D341Med (cell line): Measurements from ENCODE around the gene MRRF.
"Not testable (repeated sequence)": the region's sequence is repeated elsewhere in the genome, so short reads cannot be mapped to it uniquely, and the experiment has no call there.

Source experiments
- DNase-seq: peaks from one replicate; pipeline ENCODE4 v3.0.0; 2012; ENCODE audit warnings: low spot score

The MRRF gene

DNA sequence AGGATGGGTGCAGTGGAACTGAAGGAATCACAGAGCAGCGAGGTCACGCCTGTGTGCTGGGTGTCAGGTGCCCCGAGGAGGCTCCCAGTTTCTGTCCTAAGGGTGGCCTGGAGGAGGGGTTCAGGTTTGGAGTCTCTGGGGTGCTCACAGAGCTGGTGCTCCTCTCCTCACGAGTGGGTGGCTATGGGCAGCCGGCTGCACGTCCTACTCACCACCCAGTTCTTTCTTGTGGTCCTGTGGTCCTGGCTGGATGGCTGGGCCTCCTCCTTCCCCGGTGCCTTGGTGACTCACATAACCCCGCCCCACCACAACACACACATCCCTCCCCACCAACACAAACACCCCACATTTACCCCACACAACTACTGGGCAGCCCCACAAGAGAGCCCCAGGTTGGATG is 96.2 kb downstream of the MRRF start:
- no peak for DNase-seq

- DNase-seq: not testable (repeated sequence)
Measured at GRCh38 chr9:122363131-122363530, 98.4 kb downstream of the MRRF start.

DNA sequence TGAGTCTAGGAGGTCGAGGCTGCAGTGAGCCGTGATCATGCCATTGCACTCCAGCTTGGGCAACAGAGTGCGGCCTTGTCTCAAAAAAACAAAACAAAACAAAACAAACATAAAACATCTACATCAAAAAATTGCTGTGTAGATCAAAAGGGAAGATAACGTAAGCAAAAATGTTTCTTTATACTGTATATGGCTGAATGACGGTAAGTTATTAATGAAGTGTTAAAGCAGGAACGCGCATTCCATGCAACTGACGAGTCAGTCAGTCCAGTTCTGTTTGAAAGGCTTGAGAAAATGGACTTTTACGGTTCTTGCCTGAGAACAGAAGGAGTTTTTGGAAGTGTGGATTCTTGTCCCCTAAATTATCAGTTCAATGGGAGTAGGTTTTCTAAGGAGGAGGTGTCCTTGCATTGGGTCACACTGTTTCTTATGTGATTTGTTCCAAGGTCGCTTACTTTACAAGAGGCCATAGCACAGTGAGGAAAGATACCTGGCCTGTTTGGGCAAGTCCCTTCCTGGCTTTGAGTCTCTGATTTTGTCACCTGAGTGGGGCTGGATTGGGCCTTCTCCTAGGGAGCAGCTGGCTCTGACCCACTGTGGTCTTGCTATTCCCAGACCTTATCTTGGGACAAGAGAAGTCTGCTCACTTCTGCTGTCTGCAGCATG is 99.6 kb downstream of the MRRF start:
- DNase-seq: no peak

DNA sequence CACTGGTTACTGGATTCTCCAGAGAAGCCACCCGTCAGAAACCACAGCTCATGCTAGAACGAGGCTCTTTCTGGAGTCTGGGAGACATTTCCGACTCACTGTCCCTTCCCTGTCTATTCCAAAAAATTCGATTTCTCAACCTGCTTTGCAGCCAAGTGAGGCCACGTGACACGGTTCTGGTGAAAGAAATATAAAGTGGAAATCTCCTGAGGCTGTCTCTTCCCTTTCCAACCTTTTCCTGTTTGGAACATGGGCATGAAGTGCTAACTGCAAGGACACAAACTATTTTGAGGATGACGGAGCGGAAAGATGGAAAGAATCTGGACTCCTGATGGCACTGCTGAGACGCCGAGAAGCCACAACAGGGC is 100.1 kb downstream of the MRRF start:
- no peak for DNase-seq

GRCh38 chr9:122366074-122366660 is 101.5 kb downstream of the MRRF start:
- DNase-seq: no peak

DNA sequence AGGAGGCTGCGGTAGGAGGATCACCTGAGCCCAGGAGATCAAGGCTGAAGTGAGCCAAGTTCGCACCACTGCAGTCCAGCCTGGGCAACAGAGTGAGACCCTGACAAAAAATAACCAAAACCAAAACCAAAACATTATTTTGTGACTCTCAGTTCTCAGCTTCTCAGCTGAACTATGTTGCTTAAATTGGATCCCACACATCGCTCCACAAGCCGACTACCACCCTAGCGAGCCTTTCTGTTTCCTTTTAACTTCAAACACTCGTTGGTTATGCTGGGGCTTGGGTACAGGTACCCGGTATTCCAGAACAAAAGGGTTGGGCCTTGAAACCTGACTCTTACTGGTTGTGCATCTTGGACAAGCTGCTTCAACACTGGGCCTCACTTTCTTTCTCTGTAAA is 102.4 kb downstream of the MRRF start:
- no peak for DNase-seq

DNA sequence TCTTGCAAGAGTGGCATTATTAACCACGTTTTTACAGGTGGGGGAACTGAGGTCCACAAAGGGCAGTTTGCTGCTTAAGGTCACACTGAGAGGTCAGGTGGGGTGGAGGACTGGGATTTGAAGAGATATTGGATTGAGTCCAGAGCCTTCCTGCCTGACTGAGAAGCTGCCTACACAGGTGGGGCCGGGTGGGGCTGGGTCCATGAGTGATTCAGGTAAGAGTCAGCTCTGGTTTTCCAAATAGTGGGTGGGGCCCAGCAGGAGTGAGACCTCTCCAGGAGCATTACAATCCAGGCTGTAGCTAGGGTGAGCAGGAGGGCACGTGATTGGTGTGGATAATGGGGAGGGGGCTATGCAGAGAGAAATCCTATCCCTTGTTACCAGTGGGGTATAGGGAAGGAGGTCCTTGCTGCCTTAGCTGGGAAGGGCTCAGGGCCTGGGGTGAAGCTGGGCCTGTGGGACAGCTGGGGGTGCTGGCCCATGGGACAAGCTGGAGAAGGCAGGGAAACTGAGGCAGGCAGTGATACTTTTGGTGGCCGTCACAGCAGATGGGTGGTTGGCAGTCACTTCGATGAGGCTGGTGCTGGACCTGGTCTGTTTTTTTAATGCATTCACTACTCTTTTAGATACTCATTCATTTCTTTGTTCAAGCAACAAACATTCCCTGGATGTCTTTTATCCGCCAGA is 103.2 kb downstream of the MRRF start:
- no peak for DNase-seq

- no peak for DNase-seq
Measured at GRCh38 chr9:122368642-122369041, 104.0 kb downstream of the MRRF start.

GRCh38 chr9:122370303-122370702 is 105.6 kb downstream of the MRRF start:
- DNase-seq: no peak

DNA sequence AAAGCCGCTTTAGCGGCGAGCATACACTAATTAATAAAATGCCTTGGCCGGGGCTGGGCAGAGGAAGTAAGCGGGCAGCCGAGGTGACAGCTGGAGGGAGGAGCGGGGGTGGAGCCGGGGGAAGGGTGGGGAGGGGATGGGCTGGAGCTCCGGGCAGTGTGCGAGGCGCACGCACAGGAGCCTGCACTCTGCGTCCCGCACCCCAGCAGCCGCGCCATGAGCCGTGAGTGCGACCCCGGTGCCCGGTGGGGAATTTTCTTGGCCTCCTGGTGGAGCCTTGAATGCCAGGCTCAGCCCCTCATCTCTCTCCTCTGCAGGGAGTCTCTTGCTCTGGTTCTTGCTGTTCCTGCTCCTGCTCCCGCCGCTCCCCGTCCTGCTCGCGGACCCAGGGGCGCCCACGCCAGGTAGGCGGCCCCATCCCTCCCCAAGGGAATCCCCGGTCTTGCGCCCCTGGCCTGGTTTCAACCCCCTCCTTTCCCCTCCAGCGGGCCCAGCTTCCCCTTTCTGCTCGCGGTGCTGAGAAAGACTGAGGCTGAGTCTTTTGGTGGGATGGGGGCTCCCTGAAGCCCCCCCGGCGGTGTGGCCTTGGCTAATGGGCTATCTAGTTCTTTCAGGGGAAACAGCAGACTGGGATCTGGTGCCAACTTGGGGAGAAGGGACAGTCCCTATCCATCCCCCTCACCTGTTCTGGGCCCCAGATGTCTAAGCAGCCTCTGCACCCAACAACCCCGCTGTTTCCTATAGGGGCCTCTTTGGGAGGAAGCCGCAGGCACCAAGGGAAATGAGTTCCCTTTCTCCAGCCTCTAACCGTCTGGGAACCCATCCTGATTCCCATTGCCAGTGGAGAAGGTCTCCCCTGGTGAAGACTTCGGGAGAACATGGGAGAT is 106.4 kb downstream of the MRRF start, which contains the start of gene PTGS1:
PTGS1 (plus strand) TSS at position 156 of the 887 bp plus-strand sequence; CDS start at position 217, 61 bp downstream.
- peak; percentile 81 for DNase-seq

GRCh38 chr9:122371846-122372245 is 107.2 kb downstream of the MRRF start:
- DNase-seq: no peak

DNA sequence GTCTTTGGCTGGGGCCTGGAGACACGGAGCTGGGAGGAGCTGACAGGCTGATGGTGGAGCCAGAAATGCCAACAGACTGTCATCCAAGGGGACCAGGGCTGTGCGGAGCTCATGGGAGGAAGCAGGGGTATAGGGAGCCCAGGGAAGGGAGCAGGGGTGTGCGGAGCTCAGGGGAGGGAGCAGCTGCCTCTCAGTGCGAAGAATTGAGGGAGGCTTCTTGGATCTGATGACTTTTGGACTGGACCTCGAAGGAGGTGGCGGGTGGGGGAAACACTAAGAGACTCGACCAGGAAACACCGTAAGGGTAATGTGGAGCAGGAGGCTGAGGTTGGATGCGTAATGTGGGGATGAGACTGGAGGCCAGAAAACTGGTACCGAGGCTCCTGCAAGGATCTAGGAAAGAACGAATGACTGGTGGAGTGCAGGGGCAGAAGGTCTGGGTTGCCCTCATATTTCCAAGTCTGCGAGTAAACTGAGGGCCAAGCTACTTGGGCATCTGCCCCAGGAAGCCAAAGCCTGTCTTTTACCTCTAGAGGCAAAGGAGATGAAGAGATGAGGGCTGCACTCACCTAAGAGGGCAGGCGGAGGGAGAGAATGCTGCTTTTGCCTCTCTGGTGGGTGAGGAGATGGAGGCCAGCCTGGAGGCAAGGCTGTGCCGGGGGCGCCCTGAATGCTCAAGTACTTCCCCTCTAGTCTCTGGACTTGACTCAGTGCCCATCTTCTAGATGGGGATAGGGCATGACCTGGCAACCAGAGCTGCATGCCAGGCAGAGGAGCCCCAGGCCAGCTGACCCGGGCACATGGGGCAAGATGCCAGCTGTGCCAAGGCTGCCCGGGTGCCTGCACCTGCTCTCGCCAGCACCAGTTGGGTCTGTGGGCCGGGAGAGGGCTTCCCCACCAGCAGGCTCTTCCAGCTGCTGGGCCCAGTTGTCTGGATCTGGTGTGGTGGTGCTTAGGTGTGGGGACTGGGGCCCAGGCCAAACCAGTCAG is 108.5 kb downstream of the MRRF start:
- no peak for DNase-seq

DNA sequence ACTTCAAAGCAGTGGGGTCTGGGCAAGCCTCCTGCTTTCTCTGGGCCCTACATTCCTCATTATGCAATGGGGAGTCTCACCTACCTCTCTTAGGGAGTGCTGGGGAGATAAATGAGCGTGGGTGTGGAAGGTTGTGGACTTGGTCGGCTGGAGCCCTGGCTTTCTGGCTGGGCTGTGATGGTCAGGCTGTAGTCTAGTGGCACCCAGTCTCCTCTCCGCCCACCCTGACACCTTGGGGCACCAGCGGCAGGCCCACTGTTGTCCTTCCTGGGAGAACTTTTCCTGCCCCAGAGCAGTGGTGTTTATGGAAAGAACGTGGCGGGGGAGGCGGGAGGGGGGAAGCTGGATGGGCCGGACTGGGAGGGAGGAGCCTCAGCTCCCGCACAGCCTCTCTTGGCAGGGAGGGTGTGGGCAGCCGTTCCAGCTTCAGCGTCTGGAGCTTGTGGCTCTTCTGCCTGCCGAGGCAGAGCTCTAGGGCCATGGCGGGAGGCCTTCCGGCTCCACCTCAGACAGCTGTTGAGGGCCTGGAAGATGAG is 110.3 kb downstream of the MRRF start:
- DNase-seq: no peak

- DNase-seq: no peak
Measured at GRCh38 chr9:122376796-122377195, 112.1 kb downstream of the MRRF start.

- DNase-seq: no peak
Measured at GRCh38 chr9:122377241-122378164, 112.8 kb downstream of the MRRF start.

GRCh38 chr9:122378236-122378635 is 113.6 kb downstream of the MRRF start:
- no peak for DNase-seq

GRCh38 chr9:122379340-122379739 is 114.7 kb downstream of the MRRF start:
- DNase-seq: no peak

DNA sequence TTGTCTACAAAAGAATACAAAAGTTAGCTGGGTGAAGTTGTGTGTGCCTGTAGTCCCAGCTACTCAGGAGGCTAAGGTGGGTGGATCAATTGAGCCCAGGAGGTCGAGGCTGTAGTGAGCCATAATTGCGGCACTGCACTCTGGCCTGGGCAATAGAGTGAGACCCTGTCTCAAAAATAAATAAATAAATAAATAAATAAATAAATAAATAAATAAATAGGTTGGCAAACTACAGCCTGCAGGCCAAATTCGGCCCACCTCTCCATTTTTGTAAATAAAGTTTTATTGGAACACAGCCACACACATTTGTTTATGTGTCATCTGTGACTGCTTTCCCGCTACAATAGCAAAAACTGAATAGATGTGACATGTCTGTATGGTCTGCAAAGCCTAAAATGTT is 115.6 kb downstream of the MRRF start:
- no peak for DNase-seq
